GM10847 (cell line): Measurements from ENCODE around the gene YDJC.

Experiments used
- POLR2A ChIP-seq: IDR thresholded peaks from 2 replicates; pipeline ENCODE4 v1.6.1; 2011; ENCODE audit not compliant: insufficient read length; ENCODE audit errors: extremely low read depth

The YDJC gene

DNA sequence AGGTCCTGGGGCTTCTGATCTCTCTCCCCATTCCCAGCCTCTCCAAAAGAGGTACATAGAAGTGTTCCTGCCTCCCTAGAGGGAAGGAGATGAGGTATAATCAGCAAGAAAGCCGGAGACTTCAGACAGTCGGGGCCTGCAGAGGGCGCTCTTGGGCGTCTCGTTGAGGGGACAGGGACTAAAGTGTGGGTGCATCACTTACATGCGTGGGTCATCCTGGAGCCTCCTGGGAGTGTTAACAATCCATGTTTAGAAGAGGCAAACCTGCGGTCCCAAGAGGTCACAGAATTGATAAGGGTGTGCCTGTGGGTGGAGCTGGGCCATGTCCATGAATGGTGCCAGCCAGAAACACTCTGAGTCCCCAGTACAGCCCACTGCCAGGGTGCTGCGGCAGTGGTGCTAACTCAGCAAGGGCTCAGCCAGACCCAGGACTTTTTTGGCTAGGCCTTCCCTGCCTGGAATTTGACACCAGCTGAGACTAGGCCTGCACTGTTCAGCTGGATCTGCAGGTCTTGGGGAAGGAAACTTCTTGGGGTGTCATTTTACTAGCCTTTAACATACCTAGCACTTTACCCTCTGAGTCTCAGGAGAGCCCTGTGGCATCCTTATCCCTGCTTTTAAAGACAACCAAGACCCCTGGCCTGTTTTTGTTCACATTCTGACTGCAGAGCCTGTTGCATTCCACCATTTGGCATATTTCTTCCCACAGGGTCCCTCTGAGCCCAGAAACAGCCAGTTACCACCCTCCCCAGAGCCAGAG, 5.5 kb downstream of the YDJC start:
- TF ChIP-seq POLR2A: no peak

DNA sequence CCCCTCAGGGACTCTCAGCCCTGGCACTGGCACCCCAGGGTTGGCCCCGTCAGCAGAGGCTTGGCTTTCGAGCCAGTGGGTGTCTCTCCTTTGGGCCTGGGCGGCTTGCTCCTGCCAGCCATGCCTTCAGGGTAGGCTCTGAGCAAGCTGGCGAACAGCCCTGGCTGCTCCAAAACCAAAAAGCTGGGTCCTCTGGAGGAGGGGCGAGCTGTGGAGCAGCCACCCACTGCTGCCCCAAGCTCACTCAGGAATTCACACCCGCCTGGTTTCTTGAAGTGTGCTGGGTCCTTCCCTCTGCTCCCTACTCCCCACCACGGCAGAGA, 6.2 kb downstream of the YDJC start:
- no peak for TF ChIP-seq POLR2A

DNA sequence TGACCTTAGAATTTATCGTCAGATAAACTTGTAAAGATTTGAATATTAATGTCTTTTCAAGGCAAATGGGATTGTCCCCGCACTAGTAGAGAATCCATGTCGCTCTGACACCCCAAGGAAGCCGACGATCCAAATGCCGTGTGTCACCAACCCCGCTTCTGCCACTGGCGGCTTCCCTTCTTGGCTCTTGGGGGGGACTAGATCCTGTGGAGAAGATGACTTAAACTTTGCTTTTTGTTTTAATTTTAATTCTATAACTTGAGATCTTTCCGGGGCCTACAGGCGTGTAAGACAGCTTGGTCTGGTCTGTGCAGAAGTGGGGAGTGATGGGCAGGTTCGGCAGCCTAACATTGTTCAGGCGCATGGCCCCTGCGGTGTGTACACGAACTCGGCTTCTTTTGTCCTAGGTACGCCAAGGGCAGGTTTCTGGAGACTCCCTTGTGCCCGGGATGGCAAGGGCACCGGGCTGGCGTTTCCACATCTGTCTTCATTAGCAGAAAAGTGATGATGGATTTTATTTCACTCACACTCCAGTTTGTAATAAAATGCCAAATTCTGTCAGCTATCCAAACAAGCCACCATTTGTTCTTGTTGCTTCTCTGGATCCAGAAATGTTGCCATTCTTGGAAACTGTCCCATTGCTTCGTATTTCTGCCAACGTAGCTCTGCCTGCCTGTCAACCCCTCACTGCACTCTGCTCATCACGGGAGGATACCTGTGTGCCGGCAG, 6.7 kb downstream of the YDJC start:
- no peak for TF ChIP-seq POLR2A

DNA sequence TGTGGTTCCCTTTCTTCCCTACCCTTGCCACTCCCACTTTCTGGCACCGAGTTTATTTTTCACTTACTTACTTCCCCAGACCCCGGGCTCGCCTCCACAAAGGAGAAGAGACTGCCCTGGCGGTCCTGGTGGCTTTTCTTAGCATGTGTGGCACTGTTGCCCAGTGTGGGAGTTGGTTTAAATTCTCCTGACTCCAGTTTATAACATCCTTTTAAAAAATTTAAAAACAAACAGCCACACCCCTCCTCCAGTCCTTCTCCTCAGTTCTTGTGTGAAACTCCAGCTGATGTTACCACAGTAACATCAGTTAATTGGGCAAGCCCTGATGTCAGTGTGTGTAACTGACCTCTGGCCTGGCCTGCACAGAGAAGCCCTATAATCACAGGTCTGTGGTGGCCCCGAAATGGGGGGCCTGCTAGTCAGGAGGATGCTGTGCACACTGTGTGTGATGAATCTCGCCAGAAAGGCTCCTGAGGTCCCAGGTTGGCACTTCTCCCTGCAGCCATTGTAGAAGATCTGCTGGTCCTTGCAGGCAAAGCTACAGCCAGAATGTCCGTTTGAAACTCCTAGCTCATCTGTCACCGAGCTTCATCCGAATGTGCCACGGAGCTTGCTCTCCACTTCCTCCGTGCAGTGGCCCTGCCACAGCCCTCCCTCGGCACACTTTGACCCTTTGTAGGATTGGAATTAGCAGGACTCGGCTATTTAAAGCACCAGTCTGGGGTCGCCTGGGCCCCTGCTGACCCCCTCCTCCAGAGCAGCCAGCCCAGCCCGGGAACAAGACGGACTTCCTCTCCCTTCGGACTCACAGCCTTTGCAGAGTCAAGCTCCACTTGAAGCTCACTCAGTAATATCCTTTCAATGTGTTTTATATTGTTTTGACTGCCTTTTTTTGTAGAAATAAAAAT, 7.6 kb downstream of the YDJC start:
- no peak for TF ChIP-seq POLR2A

DNA sequence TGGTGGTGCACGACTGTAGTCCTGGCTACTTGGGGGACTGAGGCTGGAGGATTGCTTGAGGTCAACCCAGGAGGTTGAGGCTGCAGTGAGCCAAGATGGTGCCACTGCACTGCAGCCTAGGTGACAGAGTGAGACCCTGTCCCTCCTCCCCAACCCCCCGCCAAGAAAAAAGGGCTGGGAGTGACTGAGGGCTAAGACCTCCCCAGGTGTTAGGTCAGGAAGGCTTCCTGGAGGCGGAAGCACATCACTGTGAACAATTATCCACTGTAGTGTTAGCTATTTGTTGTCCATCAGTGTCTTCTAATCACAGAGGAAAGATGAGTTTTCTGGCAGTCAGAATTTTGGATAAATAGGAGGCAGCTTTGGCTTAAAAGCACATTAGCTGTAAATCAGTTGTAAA, 8.8 kb downstream of the YDJC start:
- no peak for TF ChIP-seq POLR2A

DNA sequence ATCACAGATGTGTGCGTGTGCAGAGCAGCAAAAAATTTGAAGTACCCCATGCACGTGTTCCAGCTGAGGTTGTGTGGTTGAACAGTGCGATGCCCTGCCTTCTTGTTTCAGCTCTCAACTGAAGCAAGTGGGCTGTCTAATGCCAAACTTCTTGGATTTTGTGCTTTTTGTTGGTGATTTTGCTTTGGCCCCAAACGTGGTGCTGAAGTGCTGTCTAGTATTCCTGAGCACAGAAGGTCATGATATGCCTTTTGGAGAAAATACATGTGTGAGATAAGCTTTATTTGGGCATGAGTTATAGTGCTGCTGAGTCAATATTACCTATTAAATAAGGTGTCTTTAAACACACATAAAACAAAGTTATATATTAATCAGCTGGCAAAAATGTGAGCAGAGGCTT, 14.1 kb downstream of the YDJC start:
- no peak for TF ChIP-seq POLR2A

DNA sequence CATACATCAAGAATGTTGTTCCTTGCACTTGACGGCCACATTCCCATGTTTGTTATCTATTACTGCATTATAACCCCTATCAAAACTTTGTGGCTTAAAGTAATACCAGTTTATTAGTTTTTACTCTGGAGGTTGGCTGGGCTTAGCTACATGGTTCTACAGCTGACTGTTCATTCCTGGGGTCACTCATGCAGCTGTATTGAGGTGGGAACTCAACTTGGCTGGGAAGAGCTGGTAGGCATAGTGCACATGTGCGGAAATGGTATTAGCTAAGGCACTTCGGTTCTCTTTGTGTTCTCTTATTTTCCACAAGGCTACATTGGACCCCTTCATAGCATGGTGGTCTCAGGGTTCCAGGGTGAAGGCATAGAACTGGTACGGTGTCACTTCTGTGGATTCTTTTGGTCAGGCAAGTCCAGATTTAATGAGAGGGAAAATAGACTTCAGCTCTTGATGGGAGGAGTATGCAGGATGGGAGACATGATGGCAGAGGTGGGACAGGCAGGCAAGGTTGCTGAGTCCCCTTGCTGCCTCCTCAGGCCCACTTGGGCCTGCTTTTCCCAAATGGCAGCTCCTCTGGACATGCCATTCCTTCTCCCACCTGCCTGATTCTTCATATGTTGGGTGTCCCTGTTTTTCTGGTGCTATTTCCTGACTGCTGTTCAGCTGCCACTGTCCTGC, 16.1 kb downstream of the YDJC start:
- no peak for TF ChIP-seq POLR2A

DNA sequence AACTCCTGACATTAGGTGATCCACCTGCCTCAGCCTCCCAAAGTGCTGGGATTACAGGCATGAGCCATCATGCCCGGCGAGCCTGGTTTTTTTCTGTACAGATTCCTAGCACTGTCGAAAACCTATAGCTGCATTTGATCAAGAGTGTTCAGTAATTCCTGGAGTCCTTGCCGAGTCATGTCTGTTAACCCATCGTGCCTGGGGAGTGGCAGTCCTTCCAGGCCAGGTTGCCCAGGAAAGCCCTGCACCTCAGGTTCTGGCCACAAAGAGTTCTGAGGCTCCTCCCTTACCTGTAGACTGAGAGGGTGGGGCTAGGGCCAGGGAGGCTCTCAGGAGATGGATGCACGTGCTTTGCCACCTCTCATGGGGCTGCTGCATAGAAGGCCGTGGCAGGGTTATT, 17.0 kb downstream of the YDJC start:
- no peak for TF ChIP-seq POLR2A

DNA sequence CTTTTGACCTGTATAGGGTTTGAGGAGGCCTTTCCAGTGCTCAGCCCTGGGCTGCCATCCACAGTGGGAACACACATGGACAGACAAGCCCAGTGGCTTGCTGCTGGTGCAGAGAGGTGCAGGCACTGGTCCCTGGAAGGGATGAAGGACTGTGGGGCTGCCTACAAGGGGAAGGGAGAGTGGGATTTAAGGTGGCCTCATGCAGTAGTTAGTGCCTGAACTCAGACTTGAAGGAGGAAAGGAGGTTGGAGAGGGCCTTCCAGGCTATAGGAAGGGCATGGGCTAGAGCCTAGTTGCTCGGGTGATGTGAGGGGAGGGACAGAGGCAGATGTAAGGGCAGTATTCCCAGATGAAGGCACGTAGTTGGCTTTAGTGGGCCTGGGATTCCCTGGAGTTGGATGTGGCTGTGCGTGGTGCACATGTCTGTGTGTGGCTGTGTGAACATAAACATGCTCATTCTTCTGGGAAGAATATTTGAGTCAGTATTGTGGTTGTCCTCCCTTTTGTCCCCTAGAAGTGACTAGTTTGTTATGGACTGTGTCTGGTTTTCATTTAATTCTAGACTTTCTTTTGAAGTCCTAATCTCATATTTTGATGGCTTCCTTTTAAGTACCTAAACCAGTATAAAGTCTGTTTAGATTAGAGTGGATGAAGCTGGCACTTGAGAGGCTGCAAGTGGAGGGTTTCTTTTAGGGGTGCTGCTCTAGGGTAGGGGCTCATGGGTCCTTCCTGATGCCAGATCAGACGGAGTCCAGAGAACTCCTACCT, 18.4 kb downstream of the YDJC start:
- TF ChIP-seq POLR2A: no peak

DNA sequence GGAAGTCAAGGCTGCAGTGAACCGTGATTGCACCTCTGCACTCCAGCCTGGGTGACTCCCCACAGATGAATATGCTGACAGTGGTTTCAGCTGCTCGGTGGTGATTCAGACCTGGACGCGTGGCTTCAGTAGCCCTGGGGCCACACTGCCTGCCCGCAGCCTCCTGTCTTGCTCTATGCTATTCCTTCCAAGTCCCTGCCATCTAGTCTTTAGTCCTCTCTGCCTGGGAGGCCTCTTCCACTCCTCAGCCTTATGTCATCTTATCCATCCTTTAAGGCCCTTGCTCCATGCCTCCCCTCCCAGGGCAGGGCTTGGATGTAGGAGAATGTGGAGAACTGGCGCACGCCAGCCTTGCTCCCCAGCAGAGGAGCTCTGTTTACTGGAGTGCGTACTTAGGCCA, 23.0 kb downstream of the YDJC start:
- TF ChIP-seq POLR2A: no peak

DNA sequence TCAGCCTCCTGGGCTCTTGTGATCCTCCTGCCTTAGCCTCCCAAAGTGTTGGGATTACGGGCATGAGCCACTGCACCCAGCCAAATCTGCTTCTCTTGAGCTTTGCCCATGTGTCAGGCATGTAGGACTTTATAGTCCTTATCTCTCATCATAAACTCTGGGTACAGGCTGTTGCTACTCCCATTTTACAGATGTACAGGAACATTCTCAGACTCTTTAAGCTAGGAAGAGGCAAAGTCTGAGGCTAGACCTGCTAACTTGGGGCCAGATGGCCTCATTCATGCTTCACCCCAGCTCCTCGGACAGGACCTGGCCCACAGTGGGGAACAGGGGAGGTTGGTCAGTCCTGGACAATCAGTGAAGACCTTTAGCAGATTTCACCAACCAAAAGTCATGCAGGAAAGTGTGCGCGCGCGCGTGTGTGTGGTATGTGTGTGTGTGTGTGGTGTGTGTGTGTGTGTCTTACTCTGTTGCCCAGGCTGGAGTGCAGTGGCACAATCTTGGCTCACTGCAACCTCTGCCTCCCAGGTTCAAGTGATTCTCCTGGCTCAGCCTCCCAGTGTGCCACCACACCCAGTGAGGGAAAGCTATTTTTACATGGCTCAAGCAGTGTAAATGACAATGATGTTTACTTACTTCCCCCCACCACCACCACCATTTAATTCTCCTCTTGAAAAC, 23.8 kb downstream of the YDJC start:
- TF ChIP-seq POLR2A: no peak

DNA sequence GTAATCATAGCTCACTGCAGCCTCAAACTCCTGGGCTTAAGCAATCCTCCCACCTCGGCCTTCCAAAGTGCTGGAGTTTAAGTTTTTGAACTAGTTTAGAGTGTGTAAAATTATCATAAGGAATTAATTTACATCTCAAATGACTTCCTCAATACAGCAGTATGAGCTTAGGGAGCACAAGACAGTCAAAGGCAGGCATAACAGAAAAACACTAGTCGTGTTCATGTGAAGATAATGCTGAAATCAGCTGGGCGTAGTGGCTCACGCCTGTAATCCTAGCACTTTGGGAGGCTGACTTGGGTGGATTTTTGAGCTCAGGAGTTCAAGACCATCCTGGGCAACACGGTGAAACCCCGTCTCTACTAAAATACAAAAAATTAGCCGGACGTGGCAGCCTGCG, 25.8 kb downstream of the YDJC start:
- no peak for TF ChIP-seq POLR2A

DNA sequence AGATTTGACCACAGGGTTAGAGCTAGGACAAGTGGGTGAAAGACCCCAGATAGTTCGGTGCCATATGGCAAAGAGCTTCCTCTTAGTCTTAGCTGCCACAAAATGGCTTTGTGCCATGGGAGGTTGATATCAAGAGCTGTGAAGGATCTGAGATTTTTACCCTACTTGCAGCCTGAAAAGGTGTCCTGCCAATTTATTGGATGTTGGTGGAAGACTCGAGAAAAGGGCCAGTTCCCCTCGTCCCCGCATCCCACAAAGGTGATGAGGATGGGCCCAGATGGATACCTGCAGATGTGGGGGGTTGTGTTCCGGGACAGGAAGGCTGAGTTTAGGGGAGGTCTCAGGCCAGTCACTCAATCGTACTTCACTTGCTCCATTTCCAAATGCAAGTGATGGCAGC, 27.2 kb downstream of the YDJC start:
- TF ChIP-seq POLR2A: no peak

DNA sequence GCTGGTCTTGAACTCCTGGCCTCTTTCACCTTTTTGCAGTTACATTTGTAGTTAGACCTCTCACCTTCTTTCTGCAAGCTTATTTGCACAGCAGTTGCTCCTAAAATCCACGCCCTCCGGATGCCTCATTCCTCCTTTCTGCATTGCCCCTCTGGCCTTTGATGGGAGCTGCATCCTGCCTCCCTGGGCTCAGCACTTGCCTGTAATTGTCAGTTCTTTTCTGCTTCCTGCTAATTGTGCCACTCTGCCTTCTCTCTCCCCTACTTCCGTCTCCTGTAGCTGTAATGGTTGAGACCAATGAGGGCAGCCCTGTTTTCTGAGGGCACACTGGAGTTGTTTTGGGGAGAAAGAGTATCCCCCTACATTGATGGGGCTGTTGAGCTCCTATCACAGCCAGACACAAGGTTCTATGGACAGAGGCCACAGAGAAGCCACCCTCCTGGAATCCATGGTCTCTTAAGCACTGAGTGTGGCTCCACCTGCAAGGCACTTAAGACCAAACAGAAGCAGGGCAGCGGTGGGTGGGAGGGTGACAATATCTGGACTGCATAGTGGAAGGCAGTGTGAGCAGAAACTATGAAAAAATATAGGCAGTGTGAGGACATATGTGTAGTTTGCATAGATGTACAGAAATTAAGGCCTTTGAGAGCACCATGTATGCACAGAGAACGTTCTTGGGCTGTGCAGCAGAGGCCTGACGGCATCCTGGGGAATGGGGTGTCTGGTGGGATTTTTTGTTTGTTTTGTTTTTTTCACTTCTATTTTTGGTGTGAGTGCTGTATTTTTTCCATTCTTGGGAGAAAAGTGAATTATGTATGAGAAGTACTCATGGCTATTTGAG, 30.5 kb downstream of the YDJC start:
- TF ChIP-seq POLR2A: no peak

DNA sequence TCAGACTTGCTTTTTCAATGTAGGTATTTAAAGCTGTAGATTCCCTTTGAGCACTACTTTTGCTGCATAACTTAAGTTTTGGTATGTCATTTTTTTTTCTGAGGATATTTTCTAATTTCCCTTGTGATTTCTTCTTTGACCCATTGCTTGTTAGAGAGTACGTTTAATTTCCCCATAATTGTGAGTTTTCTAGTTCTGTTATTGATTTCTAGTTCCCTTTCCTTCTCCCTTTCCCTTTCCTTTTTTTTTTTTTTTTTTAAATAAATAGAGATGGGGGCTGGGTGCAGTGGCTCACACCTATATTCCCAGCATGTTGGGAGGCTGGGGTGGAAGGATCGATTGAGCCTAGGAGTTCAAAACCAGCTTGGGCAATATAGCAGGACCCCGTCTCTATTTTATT, 31.5 kb downstream of the YDJC start:
- no peak for TF ChIP-seq POLR2A
